Spleen (tissue), 13 donors: ENCODE results near the gene HSPB3. TPM values are rescaled to one million over a fixed set of nuclear protein-coding genes. Genes with fewer than 3 reads are reported as not detected.

ENCODE experiments used
- DNase-seq: peaks from one replicate; pipeline ENCODE4 v3.0.0-alpha.2; 2020
- H3K27ac ChIP-seq, 8 donors: fragments of 200-600 bp; sonication (generic) in 7 of 8; 1 replicate in 4 of 8; 2 replicates in 4 of 8; pipeline versions ENCODE4 v1.5.0 to v1.8.0; 2016 to 2021; ENCODE audit warnings: inconsistent platforms in 4 of 8, mild to moderate bottlenecking in 4 of 8, moderate library complexity in 1 of 8
- H3K27me3 ChIP-seq, 7 donors: fragments of 200-600 bp; sonication (generic) in 6 of 7; replicated peaks in 1 of 7; 1 replicate in 4 of 7; 2 replicates in 3 of 7; pipeline versions ENCODE4 v1.5.0 to v1.8.0; 2016 to 2021; ENCODE audit warnings: inconsistent platforms in 3 of 7, mild to moderate bottlenecking in 1 of 7
- H3K36me3 ChIP-seq, 6 donors: fragments of 200-600 bp; sonication (generic) in 5 of 6; 1 replicate in 4 of 6; 2 replicates in 2 of 6; pipeline versions ENCODE4 v1.5.0 to v1.8.0; 2016 to 2021; ENCODE audit warnings: inconsistent platforms in 2 of 6
- H3K4me1 ChIP-seq, 6 donors: fragments of 200-600 bp; sonication (generic) in 5 of 6; 1 replicate in 3 of 6; 2 replicates in 3 of 6; pipeline versions ENCODE4 v1.5.0 to v1.8.0; 2016 to 2021; ENCODE audit warnings: inconsistent platforms in 3 of 6
- H3K4me3 ChIP-seq, 8 donors: fragments of 200-600 bp; sonication (generic) in 7 of 8; 1 replicate in 4 of 8; 2 replicates in 4 of 8; pipeline versions ENCODE4 v1.5.0 to v1.8.0; 2016 to 2021; ENCODE audit warnings: inconsistent platforms in 4 of 8, mild to moderate bottlenecking in 4 of 8, moderate library complexity in 2 of 8
- H3K9me3 ChIP-seq, 8 donors: fragments of 200-600 bp; sonication (generic) in 7 of 8; 1 replicate in 4 of 8; 2 replicates in 4 of 8; pipeline versions ENCODE4 v1.5.0 to v1.8.0; 2016 to 2021; ENCODE audit warnings: inconsistent platforms in 4 of 8
- CTCF ChIP-seq, 11 experiments: fragments of 200-600 bp in 7 of 11; fragments of 450-650 bp in 4 of 11; sonication (generic) in 4 of 11; IDR thresholded peaks in 8 of 11; conservative IDR thresholded peaks in 3 of 11; 1 replicate in 7 of 11; 2 replicates in 4 of 11; pipeline versions ENCODE4 v1.4.0 to v1.8.0; 2016 to 2021; ENCODE audit warnings: antibody characterized with exemption in 11 of 11, inconsistent platforms in 4 of 11, mild to moderate bottlenecking in 1 of 11
- POLR2A ChIP-seq, 3 donors: fragments of 450-650 bp; IDR thresholded peaks; one replicate each; pipeline ENCODE4 v1.5.1; 2017; ENCODE audit warnings: antibody characterized with exemption in 3 of 3, mild to moderate bottlenecking in 1 of 3
- POLR2AphosphoS5 ChIP-seq, 3 donors: sonication (generic); formaldehyde crosslinking; IDR thresholded peaks; one replicate each; pipeline ENCODE4 v1.5.1; 2017; ENCODE audit warnings: antibody characterized with exemption in 3 of 3
- WGBS, 5 donors: extraction: QIAGEN DNeasy Blood & Tissue Kit in 3 of 5; methylation state at CpG; one replicate each; pipeline versions ENCODE4 v1.1.5 to v1.1.7; 2013 to 2018; 5-methylcytosine and 5-hydroxymethylcytosine counted together
- intact Hi-C: fragments of 100-400 bp; cut with DNase I; formaldehyde crosslinking; loops from one replicate; pipeline ENCODE4 v1.15.0; 2023; ENCODE audit warnings: low total_unique reads
- long read RNA-seq, 2 donors: transcript quantifications; one replicate each; lab custom pipeline, GENCODE V29; 2026
- polyA plus RNA-seq, 3 donors: library from polyadenylated mRNA; stranded (reverse); fragments of 200-250 nt; gene quantifications; one replicate each; pipeline ENCODE4 v1.2.1, GENCODE V29; 2013
- total RNA-seq, 7 donors: library from RNA; depleted of rRNA in 3 of 7; stranded (reverse); fragments of >200 nt in 3 of 7; fragmentation: NEBNext Ultra II Directional in 4 of 7; extraction: Animal tissue kit (Norgen Biotek cat#: 25700) in 4 of 7; gene quantifications; one replicate each; pipeline versions ENCODE4 v1.1.0 to v1.2.1, GENCODE V29; 2016 to 2021
- donor health status: healthy with polysubstance abuse.
- donor health status: DM: no; HTN: no; CAD: no; lungs with moderate emphysema.
- donor health status: DM: no; HTN: no; CAD: no.
- donor health status: Bipolar disorder and iron deficiency.
- donor health status: healthy.
- donor health status: DM: no; HTN: no; CAD: no.
- donor health status: DM: yes; HTN: yes; CAD: no.

HSPB3 gene, protein sequence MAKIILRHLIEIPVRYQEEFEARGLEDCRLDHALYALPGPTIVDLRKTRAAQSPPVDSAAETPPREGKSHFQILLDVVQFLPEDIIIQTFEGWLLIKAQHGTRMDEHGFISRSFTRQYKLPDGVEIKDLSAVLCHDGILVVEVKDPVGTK
- total RNA-seq (under 1 TPM in 1 of 7 donors, not detected in 6; 0.49 TPM), polyA plus RNA-seq (under 1 TPM; 0.45 to 0.67 (median 0.59) TPM)
- long read RNA-seq, donor 1, result 0 reads
- long read RNA-seq, donor 2, partial matches to known transcripts, result 0 of 3 reads
- long read RNA-seq, donor 2, other reads (novel, unspliced or antisense), result 0 of 3 reads

DNA sequence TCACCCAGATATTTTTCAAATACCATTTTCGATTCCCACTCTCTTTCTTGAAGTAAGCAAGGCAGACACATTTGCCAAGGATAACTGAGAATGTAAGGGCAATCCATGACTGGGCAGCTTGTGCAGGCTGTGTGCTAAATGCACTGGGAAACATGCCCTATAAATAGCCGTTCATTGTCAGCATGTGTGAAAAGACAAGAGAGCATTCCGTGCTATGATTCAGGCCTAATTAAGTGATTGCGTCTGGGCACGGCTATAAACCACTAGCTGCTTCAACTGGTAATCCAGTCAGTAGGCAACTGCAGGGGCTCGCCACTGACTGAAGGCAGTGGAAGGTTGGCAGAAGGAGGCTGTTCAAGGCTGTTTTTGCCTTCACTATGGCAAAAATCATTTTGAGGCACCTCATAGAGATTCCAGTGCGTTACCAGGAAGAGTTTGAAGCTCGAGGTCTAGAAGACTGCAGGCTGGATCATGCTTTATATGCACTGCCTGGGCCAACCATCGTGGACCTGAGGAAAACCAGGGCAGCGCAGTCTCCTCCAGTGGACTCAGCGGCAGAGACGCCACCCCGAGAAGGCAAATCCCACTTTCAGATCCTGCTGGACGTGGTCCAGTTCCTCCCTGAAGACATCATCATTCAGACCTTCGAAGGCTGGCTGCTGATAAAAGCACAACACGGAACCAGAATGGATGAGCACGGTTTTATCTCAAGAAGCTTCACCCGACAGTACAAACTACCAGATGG is at the start of gene HSPB3:
HSPB3 (plus strand) TSS at position 287 of the 745 bp plus-strand sequence; CDS start at position 378, 91 bp downstream.
- Histone ChIP-seq H3K27ac (no peak within 1 kb of the TSS), H3K4me3 (no peak within 1 kb of the TSS), H3K4me1 (peaks cover 0 to 13% (median 9%) of the 10 kb centered on the region in 6 donors), H3K9me3 (peaks cover 0 to 7% (median 0%) of the 10 kb centered on the region in 8 donors), H3K36me3 (no peaks in the 10 kb centered on the region), H3K27me3 (peaks cover 0 to 4% (median 0%) of the 10 kb centered on the region in 7 donors)
- TF ChIP-seq POLR2A (IDR thresholded peaks at IDR 0.05) (no peak), CTCF (IDR thresholded peaks at IDR 0.05 in 8 of 11, conservative IDR thresholded peaks at IDR 0.05 in 3 of 11) (no peak)
- intact Hi-C loops, result no loop called here
- no peak for DNase-seq
- 79 to 86% (median 83%) methylated on average over 18 of the region's 18 CpGs for WGBS, 5 donors

- TF ChIP-seq POLR2A (IDR thresholded peaks at IDR 0.05) (no peak), CTCF (IDR thresholded peaks at IDR 0.05 in 8 of 11, conservative IDR thresholded peaks at IDR 0.05 in 3 of 11) (no peak), POLR2AphosphoS5 (IDR thresholded peaks at IDR 0.05) (no peak)
- DNase-seq, result no peak
- H3K27me3 ChIP-seq, result no peaks in the 10 kb centered on the region
- intact Hi-C loops, result loop anchor here (10.0 kb wide), 1 partner anchor 96 kb away; the partner anchor contains the start of gene ARL15
- H3K4me3 ChIP-seq, result no peak overlapping the region
- WGBS, 5 donors, result 90 to 98% (median 94%) methylated on average over 2 of the region's 2 CpGs
- no peak overlapping the region for H3K27ac ChIP-seq
- no peaks in the 10 kb centered on the region for H3K36me3 ChIP-seq
- no peaks in the 10 kb centered on the region for H3K4me1 ChIP-seq
- H3K9me3 ChIP-seq, result no peaks in the 10 kb centered on the region
Measured at GRCh38 chr5:54411176-54411575, 44.3 kb upstream of the HSPB3 start.

DNA sequence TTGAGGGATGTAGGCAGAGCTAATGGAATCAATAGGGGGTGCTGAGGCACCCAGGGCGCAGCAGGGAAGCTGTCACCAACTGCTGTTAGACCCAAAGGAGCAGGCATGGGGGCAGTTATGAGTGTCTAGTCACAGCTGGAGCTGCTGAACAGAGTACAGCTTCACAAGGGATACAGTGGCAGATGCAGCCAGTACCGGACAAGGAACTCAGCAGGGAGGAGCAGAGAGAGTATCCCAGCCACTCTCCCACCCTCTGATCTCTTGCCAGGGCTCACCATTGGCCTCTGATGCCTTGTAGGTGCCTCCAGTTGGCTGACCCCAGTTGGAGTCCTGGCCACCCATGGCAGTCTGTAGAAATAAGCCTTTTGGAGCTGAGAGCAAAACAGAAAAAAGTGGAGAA is 42.6 kb upstream of the HSPB3 start:
- Histone ChIP-seq H3K27me3 (no peaks in the 10 kb centered on the region), H3K4me3 (no peak overlapping the region), H3K27ac (no peak overlapping the region), H3K4me1 (no peaks in the 10 kb centered on the region), H3K9me3 (no peaks in the 10 kb centered on the region), H3K36me3 (no peaks in the 10 kb centered on the region)
- 78 to 100% (median 94%) methylated on average over 2 of the region's 2 CpGs for WGBS, 5 donors
- no peak for DNase-seq
- no peak for TF ChIP-seq POLR2A (IDR thresholded peaks at IDR 0.05)
- no peak for TF ChIP-seq CTCF (IDR thresholded peaks at IDR 0.05 in 8 of 11, conservative IDR thresholded peaks at IDR 0.05 in 3 of 11)
- no peak for TF ChIP-seq POLR2AphosphoS5 (IDR thresholded peaks at IDR 0.05)
- intact Hi-C loops, result loop anchor here (10.0 kb wide), 1 partner anchor 98 kb away; the partner anchor contains the start of gene ARL15

DNA sequence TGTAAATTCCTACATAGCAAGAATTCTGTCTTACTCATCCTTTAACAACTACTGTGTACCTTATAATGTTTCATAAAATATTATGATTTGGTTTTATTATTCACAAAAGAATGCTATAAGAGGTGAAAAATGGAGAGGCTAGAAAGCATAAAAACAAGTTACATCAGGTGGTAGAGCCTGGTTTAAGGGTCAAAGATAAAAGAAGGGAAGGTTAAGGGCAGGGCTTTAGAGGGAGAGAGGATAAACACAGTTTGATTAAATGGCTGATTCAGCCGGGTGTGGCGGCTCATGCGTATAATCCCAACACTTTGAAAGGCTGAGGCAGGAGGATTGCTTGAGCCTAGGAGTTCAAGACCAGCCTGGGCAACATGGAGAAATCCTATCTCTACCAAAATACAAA is 40.4 kb upstream of the HSPB3 start:
- H3K27me3 ChIP-seq, result no peaks in the 10 kb centered on the region
- no peak for TF ChIP-seq POLR2A (IDR thresholded peaks at IDR 0.05)
- no peak for TF ChIP-seq CTCF (IDR thresholded peaks at IDR 0.05 in 8 of 11, conservative IDR thresholded peaks at IDR 0.05 in 3 of 11)
- TF ChIP-seq POLR2AphosphoS5 (IDR thresholded peaks at IDR 0.05), result no peak
- no peak overlapping the region for H3K27ac ChIP-seq
- H3K4me1 ChIP-seq, result no peaks in the 10 kb centered on the region
- intact Hi-C loops, result loop anchor here (10.0 kb wide), 1 partner anchor 100 kb away; the partner anchor contains the start of gene ARL15
- 89 to 98% (median 92%) methylated on average over 3 of the region's 3 CpGs for WGBS, 5 donors
- no peaks in the 10 kb centered on the region for H3K9me3 ChIP-seq
- no peak for DNase-seq
- no peak overlapping the region for H3K4me3 ChIP-seq
- H3K36me3 ChIP-seq, result no peaks in the 10 kb centered on the region
